ENCODE results near the gene PITX3.

DNA sequence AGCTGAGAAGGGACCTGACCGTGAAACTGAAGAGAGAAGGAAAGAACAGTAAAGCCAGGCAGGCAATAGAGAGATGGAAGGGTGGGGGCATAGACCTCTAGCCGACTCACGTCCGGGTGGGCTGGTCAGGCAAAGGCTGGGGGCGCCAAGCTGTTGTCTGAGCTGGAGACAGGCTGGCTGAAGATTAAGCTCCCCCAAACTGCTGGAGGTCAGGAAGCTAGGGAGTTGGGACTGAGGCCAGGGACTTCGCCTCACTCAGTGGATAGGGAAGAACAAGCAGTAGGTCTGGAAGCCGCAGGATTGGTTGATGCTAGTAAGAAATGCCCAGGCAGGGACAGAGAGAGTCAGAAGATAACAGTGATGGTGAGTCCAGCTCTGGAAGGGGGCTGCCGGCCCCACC, 5.3 kb downstream of the PITX3 start:
- TF ChIP-seq, protein P1, sequence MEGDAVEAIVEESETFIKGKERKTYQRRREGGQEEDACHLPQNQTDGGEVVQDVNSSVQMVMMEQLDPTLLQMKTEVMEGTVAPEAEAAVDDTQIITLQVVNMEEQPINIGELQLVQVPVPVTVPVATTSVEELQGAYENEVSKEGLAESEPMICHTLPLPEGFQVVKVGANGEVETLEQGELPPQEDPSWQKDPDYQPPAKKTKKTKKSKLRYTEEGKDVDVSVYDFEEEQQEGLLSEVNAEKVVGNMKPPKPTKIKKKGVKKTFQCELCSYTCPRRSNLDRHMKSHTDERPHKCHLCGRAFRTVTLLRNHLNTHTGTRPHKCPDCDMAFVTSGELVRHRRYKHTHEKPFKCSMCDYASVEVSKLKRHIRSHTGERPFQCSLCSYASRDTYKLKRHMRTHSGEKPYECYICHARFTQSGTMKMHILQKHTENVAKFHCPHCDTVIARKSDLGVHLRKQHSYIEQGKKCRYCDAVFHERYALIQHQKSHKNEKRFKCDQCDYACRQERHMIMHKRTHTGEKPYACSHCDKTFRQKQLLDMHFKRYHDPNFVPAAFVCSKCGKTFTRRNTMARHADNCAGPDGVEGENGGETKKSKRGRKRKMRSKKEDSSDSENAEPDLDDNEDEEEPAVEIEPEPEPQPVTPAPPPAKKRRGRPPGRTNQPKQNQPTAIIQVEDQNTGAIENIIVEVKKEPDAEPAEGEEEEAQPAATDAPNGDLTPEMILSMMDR (IDR thresholded peaks at IDR 0.05), result no peak
- no peak for TF ChIP-seq POLR2A (IDR thresholded peaks at IDR 0.05)
